ENCODE data around the gene HSD3B1. TPM values are rescaled to one million over a fixed set of nuclear protein-coding genes. Genes with fewer than 3 reads are reported as not detected.
"Not testable (repeated sequence)": the region's sequence is repeated elsewhere in the genome, so short reads cannot be mapped to it uniquely, and the experiment has no call there.

Gene HSD3B1
- total and polyA plus RNA-seq, 2 experiments from 2014 or later = 44.8 to 62.4 TPM

DNA sequence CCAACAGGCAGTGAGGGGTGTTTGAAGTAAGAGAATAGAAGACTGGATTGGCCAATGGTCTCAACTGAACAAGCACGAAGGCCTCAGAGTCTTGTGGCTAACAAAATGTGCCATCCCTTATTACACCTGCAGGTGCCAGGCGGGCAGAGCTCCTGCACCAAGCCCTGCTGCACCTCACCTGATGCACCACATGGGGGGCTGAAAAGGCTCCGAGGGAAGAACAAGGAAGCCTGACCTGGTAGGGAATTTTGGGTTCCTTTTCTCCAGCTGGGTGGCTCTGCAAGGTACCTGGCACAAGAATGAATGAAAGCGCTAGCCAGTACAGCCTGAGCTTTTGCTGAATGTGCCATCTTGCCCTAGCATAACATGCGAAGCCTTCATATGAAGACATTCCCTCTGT is 9.7 kb downstream of the HSD3B1 start:
- Histone ChIP-seq H3K4me1 (ENCODE audit: insufficient read depth) (no peaks in the 10 kb centered on the region), H3K9me2 (replicated peaks; ENCODE audit: insufficient read depth) (no peaks in the 10 kb centered on the region), H3K4me2 (no peak overlapping the region), H3K4me3 (no peak overlapping the region), H4K20me1 (ENCODE audit: insufficient read depth, poor library complexity, severe bottlenecking) (no peaks in the 10 kb centered on the region), H3K27me3 (no peaks in the 10 kb centered on the region), H3K27ac (no peak overlapping the region), H3K79me2 (no peaks in the 10 kb centered on the region), H3K36me3 (replicated peaks; ENCODE audit: insufficient read depth, low read depth) (no peaks in the 10 kb centered on the region), H2AFZ (no peak overlapping the region), H3K9me3 (ENCODE audit: low read depth) (no peaks in the 10 kb centered on the region)
- WGBS (ENCODE audit: low lambda C conversion rate, missing lambda C conversion rate) = 88% methylated on average over 5 of the region's 5 CpGs
- no peak for DNase-seq (ENCODE audit: low spot score)
- TF ChIP-seq EZH2 (IDR thresholded peaks at IDR 0.05; ENCODE audit: borderline replicate concordance) (no peak), EZH2phosphoT487 (IDR thresholded peaks at IDR 0.05; ENCODE audit: low read depth, severe bottlenecking, unreplicated experiment) (no peak)
- TF ChIP-seq, protein P1, sequence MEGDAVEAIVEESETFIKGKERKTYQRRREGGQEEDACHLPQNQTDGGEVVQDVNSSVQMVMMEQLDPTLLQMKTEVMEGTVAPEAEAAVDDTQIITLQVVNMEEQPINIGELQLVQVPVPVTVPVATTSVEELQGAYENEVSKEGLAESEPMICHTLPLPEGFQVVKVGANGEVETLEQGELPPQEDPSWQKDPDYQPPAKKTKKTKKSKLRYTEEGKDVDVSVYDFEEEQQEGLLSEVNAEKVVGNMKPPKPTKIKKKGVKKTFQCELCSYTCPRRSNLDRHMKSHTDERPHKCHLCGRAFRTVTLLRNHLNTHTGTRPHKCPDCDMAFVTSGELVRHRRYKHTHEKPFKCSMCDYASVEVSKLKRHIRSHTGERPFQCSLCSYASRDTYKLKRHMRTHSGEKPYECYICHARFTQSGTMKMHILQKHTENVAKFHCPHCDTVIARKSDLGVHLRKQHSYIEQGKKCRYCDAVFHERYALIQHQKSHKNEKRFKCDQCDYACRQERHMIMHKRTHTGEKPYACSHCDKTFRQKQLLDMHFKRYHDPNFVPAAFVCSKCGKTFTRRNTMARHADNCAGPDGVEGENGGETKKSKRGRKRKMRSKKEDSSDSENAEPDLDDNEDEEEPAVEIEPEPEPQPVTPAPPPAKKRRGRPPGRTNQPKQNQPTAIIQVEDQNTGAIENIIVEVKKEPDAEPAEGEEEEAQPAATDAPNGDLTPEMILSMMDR (IDR thresholded peaks at IDR 0.05; ENCODE audit: poor library complexity) = no peak

DNA sequence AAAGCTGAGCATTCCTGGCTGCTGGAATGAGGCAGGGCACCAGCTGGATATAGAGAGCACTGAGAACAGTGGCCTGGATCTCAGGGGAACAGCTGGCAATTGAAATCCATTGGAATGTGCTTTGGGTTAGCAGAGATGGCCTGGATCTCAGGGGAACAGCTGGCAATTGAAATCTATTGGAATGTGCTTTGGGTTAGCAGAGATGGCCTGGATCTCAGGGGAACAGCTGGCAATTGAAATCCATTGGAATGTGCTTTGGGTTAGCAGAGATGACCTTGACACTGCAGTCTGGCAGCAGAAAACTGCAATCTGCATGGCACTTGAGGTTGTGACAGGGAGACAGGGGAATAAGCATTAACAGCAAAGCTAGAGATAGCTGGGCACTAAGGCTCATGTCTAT is 10.7 kb downstream of the HSD3B1 start:
- not testable (repeated sequence) for H3K27me3 ChIP-seq; H3K9me3 ChIP-seq (ENCODE audit: low read depth); H3K27ac ChIP-seq; DNase-seq (ENCODE audit: low spot score); H3K4me2 ChIP-seq; H3K4me1 ChIP-seq (ENCODE audit: insufficient read depth); H2AFZ ChIP-seq; H3K9me2 ChIP-seq (replicated peaks; ENCODE audit: insufficient read depth); H3K4me3 ChIP-seq; H3K79me2 ChIP-seq; H4K20me1 ChIP-seq (ENCODE audit: insufficient read depth, poor library complexity, severe bottlenecking); H3K36me3 ChIP-seq (replicated peaks; ENCODE audit: insufficient read depth, low read depth)

DNA sequence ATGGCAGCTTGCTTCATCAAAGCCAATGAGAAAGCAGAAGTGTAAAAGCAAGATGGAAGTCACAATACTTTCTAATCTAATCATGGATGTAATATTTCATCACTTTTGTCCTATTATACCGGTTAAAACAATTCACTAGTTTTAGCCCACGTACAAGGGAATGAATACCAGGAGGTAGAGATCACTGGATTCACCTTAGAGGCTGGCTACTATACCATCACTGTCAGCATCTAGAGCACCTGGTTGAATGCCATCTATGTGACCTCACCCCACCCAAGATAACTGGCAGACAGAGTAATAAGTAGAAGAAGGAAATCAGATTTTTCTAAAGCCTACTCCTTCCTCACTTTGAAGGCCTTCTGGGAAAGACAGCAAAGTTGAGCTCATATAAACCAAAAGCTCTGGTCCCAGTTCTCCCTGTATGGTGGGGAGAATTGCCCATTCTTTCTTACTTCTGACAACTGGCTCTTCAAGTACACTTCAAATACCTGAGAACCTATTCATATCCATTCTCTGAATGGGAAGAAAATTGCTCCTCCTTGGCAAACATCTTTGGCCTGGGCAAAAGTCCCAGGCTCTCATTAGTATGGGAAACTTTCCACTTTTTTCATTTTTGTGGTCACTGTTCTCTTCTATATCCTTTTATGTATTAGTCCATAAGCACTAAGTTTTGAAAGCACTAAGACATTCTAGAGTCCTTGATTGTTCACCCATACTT is 24.8 kb downstream of the HSD3B1 start:
- TF ChIP-seq, protein P1 (IDR thresholded peaks at IDR 0.05; ENCODE audit: poor library complexity) = no peak
- TF ChIP-seq EZH2phosphoT487 (IDR thresholded peaks at IDR 0.05; ENCODE audit: low read depth, severe bottlenecking, unreplicated experiment) = no peak
- TF ChIP-seq EZH2 (IDR thresholded peaks at IDR 0.05; ENCODE audit: borderline replicate concordance) = no peak
- H3K9me3 ChIP-seq (ENCODE audit: low read depth) = no peaks in the 10 kb centered on the region
- no peak overlapping the region for H3K27ac ChIP-seq
- no peaks in the 10 kb centered on the region for H3K79me2 ChIP-seq
- H3K36me3 ChIP-seq (replicated peaks; ENCODE audit: insufficient read depth, low read depth) = no peaks in the 10 kb centered on the region
- H3K4me3 ChIP-seq = no peak overlapping the region
- no peak overlapping the region for H2AFZ ChIP-seq
- H3K4me2 ChIP-seq = no peak overlapping the region
- DNase-seq (ENCODE audit: low spot score) = no peak
- no peaks in the 10 kb centered on the region for H3K9me2 ChIP-seq (replicated peaks; ENCODE audit: insufficient read depth)
- no peaks in the 10 kb centered on the region for H3K27me3 ChIP-seq
- WGBS (ENCODE audit: low lambda C conversion rate, missing lambda C conversion rate) = 82% methylated on average over 2 of the region's 2 CpGs
- H3K4me1 ChIP-seq (ENCODE audit: insufficient read depth) = peaks cover 6% of the 10 kb centered on the region
- H4K20me1 ChIP-seq (ENCODE audit: insufficient read depth, poor library complexity, severe bottlenecking) = no peaks in the 10 kb centered on the region

DNA sequence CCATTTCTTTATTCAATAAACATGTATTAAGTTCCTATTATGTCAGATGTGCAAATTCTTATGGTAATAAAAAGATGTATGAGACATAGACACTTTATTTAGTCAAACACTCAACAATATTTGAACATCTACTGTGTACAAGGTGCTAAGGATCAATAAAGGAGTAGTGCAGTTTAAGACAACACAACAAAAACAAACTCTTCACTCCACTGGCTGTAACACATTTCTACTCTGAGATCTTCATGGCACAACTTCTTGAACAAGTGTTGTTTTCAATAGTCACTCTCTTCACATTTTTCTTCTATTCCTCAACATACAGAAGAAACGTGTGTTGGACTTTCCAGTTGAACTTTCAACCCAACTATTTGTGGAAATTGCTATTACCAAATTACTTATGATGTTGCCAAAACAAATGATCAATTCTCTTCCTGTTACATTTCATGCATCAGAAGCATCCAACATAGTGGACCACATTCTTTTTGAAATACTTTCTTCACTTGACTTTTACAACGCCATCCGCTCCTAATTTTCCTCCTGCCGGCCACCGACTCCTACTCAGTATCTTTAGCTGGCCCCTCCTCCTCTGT is 25.4 kb downstream of the HSD3B1 start:
- H3K9me2 ChIP-seq (replicated peaks; ENCODE audit: insufficient read depth) = no peaks in the 10 kb centered on the region
- H3K27ac ChIP-seq = no peak overlapping the region
- H3K79me2 ChIP-seq = no peaks in the 10 kb centered on the region
- no peak overlapping the region for H2AFZ ChIP-seq
- H3K27me3 ChIP-seq = no peaks in the 10 kb centered on the region
- 86% methylated on average over 5 of the region's 5 CpGs for WGBS (ENCODE audit: low lambda C conversion rate, missing lambda C conversion rate)
- H3K36me3 ChIP-seq (replicated peaks; ENCODE audit: insufficient read depth, low read depth) = no peaks in the 10 kb centered on the region
- no peaks in the 10 kb centered on the region for H4K20me1 ChIP-seq (ENCODE audit: insufficient read depth, poor library complexity, severe bottlenecking)
- DNase-seq (ENCODE audit: low spot score) = no peak
- no peaks in the 10 kb centered on the region for H3K9me3 ChIP-seq (ENCODE audit: low read depth)
- H3K4me2 ChIP-seq = no peak overlapping the region
- no peak overlapping the region for H3K4me3 ChIP-seq
- no peak for TF ChIP-seq EZH2 (IDR thresholded peaks at IDR 0.05; ENCODE audit: borderline replicate concordance)
- TF ChIP-seq EZH2phosphoT487 (IDR thresholded peaks at IDR 0.05; ENCODE audit: low read depth, severe bottlenecking, unreplicated experiment) = no peak
- TF ChIP-seq, protein P1 (IDR thresholded peaks at IDR 0.05; ENCODE audit: poor library complexity) = no peak
- H3K4me1 ChIP-seq (ENCODE audit: insufficient read depth) = peaks cover 6% of the 10 kb centered on the region

Data from hepatocyte (in vitro differentiated cells).